ENCODE measurements around the gene MAP3K19. TPM values are rescaled to one million over a fixed set of nuclear protein-coding genes. Genes with fewer than 3 reads are reported as not detected.

Gene MAP3K19
- total RNA-seq, 1 experiment from 2014 or later = not detected

DNA sequence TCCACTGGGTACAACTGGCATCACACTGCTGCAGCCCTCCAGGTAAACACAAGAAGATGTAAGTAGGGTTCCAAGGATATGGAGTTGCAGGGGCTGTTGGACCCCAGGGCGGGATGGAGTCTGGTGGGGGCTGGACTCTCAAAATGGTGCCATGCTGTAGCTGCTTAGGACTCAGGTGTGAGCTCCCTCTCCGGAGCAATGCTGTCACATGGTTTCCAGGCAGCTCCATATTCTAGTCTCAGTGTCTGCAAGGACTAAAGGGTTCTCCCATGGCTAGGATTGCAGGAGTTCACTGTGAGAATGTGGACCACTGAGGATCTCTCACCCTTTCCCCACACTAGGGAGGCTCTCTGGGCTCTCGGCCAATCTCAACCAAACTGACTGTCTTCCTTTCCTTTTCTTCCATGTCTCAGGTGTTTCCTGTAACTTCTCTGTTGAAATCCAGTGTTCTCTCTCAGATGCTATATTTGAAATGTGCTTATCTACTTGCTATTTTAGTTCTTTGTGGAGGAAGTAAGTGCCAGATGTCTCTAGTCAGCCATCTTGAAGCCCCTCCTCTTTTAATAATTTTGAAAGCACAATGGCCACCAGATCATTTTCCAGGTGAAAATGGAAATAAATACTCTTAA, 71.1 kb downstream of the MAP3K19 start:
- Histone ChIP-seq H3K9me3 (ENCODE audit: low read length) (0 out of 2 replicates have a peak, but pooled peaks cover 4% of the 10 kb centered on the region), H3K36me3 (ENCODE audit: low read depth, low read length) (no peaks in the 10 kb centered on the region), H3K9ac (ENCODE audit: low read length) (no peak overlapping the region), H3K27ac (ENCODE audit: low read length) (no peak overlapping the region), H3K79me2 (ENCODE audit: low read length) (no peaks in the 10 kb centered on the region), H3K4me1 (ENCODE audit: insufficient read depth, low read length) (no peaks in the 10 kb centered on the region), H3F3A (ENCODE audit: low read length, unreplicated experiment) (no peaks in the 10 kb centered on the region), H3K9me2 (replicated peaks; ENCODE audit: low read length) (peaks cover 4% of the 10 kb centered on the region; the same call in 1 of the 2 replicates), H4K20me1 (ENCODE audit: low read length) (no peaks in the 10 kb centered on the region), H3K27me3 (ENCODE audit: low read length) (no peaks in the 10 kb centered on the region), H3K4me3 (ENCODE audit: low read length) (no peak overlapping the region), H2AFZ (ENCODE audit: low read length) (no peak overlapping the region), H3K4me2 (ENCODE audit: low read length) (no peak overlapping the region)
- ChIA-PET CTCF (no interaction called here), POLR2A (ENCODE audit: unreplicated experiment) (no interaction called here)
- no TSS peak for BruUV-seq (replicated peaks)
- intact Hi-C loops (cut with micrococcal nuclease) = no loop called here
- DNase-seq = no peak
- TF ChIP-seq EZH2phosphoT487 (IDR thresholded peaks at IDR 0.05; ENCODE audit: borderline replicate concordance, low read length) (no peak), EZH2 (IDR thresholded peaks at IDR 0.05; ENCODE audit: low read length, unreplicated experiment) (no peak)
- TF ChIP-seq, protein P1, sequence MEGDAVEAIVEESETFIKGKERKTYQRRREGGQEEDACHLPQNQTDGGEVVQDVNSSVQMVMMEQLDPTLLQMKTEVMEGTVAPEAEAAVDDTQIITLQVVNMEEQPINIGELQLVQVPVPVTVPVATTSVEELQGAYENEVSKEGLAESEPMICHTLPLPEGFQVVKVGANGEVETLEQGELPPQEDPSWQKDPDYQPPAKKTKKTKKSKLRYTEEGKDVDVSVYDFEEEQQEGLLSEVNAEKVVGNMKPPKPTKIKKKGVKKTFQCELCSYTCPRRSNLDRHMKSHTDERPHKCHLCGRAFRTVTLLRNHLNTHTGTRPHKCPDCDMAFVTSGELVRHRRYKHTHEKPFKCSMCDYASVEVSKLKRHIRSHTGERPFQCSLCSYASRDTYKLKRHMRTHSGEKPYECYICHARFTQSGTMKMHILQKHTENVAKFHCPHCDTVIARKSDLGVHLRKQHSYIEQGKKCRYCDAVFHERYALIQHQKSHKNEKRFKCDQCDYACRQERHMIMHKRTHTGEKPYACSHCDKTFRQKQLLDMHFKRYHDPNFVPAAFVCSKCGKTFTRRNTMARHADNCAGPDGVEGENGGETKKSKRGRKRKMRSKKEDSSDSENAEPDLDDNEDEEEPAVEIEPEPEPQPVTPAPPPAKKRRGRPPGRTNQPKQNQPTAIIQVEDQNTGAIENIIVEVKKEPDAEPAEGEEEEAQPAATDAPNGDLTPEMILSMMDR (conservative IDR thresholded peaks at IDR 0.05; ENCODE audit: low read depth, low read length) = no peak
- ATAC-seq = no peak

DNA sequence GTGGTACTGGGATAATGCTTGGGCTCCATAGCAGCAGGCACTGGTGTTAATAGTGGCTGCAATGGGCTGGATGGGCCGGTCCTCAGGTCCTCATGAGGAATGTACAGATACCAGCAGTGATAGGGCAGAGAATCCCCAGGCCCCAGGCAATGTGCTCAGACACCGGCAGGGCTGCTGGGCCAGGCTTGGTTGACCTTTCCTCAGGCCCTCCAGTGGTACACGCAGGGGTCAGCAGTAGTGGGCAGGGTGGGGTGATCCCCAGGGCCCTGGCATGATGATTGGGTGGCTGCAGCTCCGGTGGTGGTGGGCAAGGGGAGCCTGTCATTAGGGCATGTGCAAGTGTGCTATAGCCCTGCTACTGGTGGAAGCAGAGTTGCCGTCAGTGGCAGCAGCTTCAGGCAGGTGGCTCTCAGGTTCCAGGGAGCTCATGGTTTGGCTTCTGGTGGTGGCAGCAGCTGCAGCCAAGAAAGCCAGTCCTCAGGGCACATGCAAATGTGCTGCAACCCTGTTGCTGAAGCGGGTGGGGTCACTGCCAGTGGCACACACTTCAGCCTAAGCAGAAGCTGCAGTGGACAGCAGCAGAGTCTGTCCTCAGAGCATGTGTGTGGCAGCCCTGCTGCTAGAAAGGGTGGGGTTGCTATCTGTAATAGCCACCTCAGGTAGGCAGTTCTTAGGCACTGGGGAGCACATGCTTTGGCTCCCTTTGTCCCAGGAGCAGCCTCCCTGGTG, 71.8 kb downstream of the MAP3K19 start:
- Histone ChIP-seq H3K4me1 (ENCODE audit: insufficient read depth, low read length) (no peaks in the 10 kb centered on the region), H3K36me3 (ENCODE audit: low read depth, low read length) (no peaks in the 10 kb centered on the region)
- CTCF ChIA-PET = no interaction called here

More for the DNA sequence above, 71.8 kb downstream of the MAP3K19 start:
- H4K20me1 ChIP-seq (ENCODE audit: low read length) = no peaks in the 10 kb centered on the region
- no peaks in the 10 kb centered on the region for H3K27me3 ChIP-seq (ENCODE audit: low read length)
- H3K4me2 ChIP-seq (ENCODE audit: low read length) = no peak overlapping the region
- TF ChIP-seq, protein P1 (conservative IDR thresholded peaks at IDR 0.05; ENCODE audit: low read depth, low read length) = no peak
- no peak for TF ChIP-seq EZH2 (IDR thresholded peaks at IDR 0.05; ENCODE audit: low read length, unreplicated experiment)
- TF ChIP-seq EZH2phosphoT487 (IDR thresholded peaks at IDR 0.05; ENCODE audit: borderline replicate concordance, low read length) = no peak
- no peak overlapping the region for H3K27ac ChIP-seq (ENCODE audit: low read length)
- H3K9ac ChIP-seq (ENCODE audit: low read length) = no peak overlapping the region
- no peaks in the 10 kb centered on the region for H3K79me2 ChIP-seq (ENCODE audit: low read length)
- H3K9me2 ChIP-seq (replicated peaks; ENCODE audit: low read length) = no peaks in the 10 kb centered on the region
- POLR2A ChIA-PET (ENCODE audit: unreplicated experiment) = interaction anchor here (0.6 kb wide), 1 partner anchor 289 kb away, joined by 14 read pairs; no protein-coding TSS in a partner anchor
- H3K9me3 ChIP-seq (ENCODE audit: low read length) = 0 out of 2 replicates have a peak, but pooled peaks cover 4% of the 10 kb centered on the region
- no peak overlapping the region for H2AFZ ChIP-seq (ENCODE audit: low read length)
- no peak overlapping the region for H3K4me3 ChIP-seq (ENCODE audit: low read length)
- DNase-seq (no peak), ATAC-seq (no peak)
- H3F3A ChIP-seq (ENCODE audit: low read length, unreplicated experiment) = no peaks in the 10 kb centered on the region
- BruUV-seq (replicated peaks) = no TSS peak
- intact Hi-C loops (cut with micrococcal nuclease) = no loop called here
